Sigmoid colon (tissue), 3 donors: ENCODE results near the gene COL4A1.

Experiments
- CTCF ChIP-seq, 4 experiments: fragments of 450-650 bp in 3 of 4; fragments of 200-600 bp in 1 of 4; IDR thresholded peaks; one replicate each; pipeline ENCODE4 v1.5.1; 2016 to 2019; ENCODE audit warnings: antibody characterized with exemption in 4 of 4, mild to moderate bottlenecking in 3 of 4, moderate library complexity in 2 of 4
- POLR2A ChIP-seq, 2 donors: fragments of 450-650 bp; IDR thresholded peaks; one replicate each; pipeline ENCODE4 v1.6.1; 2016; ENCODE audit warnings: antibody characterized with exemption in 2 of 2, mild to moderate bottlenecking in 2 of 2, moderate library complexity in 2 of 2

- no peak for TF ChIP-seq CTCF (IDR thresholded peaks at IDR 0.05)
- TF ChIP-seq POLR2A (IDR thresholded peaks at IDR 0.05) = no peak
These were observed 76.9 kb downstream of the COL4A1 start for GRCh38 chr13:110229905-110230563.
